ENCODE data around the gene TMEM225B.
"Not testable (repeated sequence)": the region's sequence is repeated elsewhere in the genome, so short reads cannot be mapped to it uniquely, and the experiment has no call there.

Gene TMEM225B

GRCh38 chr7:99597762-99598501, at the start of gene TMEM225B:
TMEM225B (plus strand) TSS chr7:99598267; CDS start chr7:99604389, 6,122 bp downstream.
- TF ChIP-seq POLR2A (IDR thresholded peaks at IDR 0.05; ENCODE audit: low read depth, low read length), result no peak
- DNase-seq (ENCODE audit: insufficient read length, low spot score), result no peak
- no peak for FAIRE-seq

DNA sequence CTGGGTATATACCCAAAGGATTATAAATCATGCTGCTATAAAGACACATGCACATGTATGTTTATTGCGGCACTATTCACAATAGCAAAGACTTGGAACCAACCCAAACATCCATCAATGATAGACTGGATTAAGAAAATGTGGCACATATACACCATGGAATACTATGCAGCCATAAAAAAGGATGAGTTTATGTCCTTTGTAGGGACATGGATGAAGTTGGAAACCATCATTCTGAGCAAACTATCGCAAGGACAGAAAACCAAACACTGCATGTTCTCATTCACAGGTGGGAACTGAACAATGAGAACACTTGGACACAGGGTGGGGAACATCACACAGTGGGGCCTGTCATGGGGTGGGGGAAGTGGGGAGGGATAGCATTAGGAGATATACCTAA, 48.5 kb upstream of the TMEM225B start:
- not testable (repeated sequence) for FAIRE-seq; DNase-seq (ENCODE audit: insufficient read length, low spot score)

- DNase-seq (ENCODE audit: insufficient read length, low spot score), result no peak
- FAIRE-seq, result no peak
- TF ChIP-seq POLR2A (IDR thresholded peaks at IDR 0.05; ENCODE audit: low read depth, low read length), result no peak
Observed at GRCh38 chr7:99551334-99551733, 46.7 kb upstream of the TMEM225B start.

GRCh38 chr7:99551767-99552463, 46.2 kb upstream of the TMEM225B start, which contains the start of gene FAM200A:
FAM200A (minus strand) TSS chr7:99552114; CDS start chr7:99548407, 3,707 bp downstream.
- peak; percentile 53 for FAIRE-seq
- DNase-seq (ENCODE audit: insufficient read length, low spot score), result peak; percentile 89
- TF ChIP-seq POLR2A (IDR thresholded peaks at IDR 0.05; ENCODE audit: low read depth, low read length), result peak; percentile 73

DNA sequence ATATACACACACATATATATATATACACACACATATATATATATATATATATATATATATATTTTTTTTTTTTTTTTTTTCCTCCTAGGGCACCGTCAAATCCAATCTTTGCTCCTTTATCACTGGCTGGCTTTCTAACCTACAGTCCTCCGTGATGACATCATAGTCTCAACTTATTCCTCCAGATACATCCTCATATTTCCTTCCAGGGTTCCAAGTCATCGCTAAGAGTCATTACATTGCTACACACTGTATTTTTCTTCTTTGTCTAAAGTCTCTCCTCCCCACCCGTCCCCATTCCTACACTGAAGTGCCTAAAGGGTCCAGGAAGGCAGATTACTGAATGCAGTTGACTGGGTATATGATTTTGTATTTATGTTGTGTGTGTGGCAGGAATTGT, 45.0 kb upstream of the TMEM225B start:
- no peak for TF ChIP-seq POLR2A (IDR thresholded peaks at IDR 0.05; ENCODE audit: low read depth, low read length)
- FAIRE-seq, result no peak

DNA sequence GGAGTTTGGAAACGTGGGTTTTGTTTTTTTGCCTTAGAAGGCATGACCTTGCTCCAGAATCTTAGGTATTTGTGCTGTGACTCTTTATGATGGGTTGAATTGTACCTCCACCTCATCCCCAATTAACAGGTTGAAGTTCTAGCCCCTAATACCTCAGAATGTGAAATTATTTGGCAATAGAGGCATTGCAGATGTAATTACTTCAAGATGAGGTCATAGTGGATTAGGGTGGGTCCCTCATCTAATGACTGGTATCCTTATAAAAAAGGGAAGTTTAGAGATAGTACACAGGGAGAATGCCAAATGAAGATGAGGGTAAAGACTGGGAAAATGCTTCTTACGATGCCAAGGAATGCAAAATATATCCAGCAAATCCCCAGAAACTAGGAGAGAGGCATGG, 43.1 kb upstream of the TMEM225B start:
- TF ChIP-seq POLR2A (IDR thresholded peaks at IDR 0.05; ENCODE audit: low read depth, low read length), result no peak
- FAIRE-seq (no peak), DNase-seq (ENCODE audit: insufficient read length, low spot score) (no peak)

More for the DNA sequence above, 45.0 kb upstream of the TMEM225B start:
- DNase-seq (ENCODE audit: insufficient read length, low spot score), result no peak

DNA sequence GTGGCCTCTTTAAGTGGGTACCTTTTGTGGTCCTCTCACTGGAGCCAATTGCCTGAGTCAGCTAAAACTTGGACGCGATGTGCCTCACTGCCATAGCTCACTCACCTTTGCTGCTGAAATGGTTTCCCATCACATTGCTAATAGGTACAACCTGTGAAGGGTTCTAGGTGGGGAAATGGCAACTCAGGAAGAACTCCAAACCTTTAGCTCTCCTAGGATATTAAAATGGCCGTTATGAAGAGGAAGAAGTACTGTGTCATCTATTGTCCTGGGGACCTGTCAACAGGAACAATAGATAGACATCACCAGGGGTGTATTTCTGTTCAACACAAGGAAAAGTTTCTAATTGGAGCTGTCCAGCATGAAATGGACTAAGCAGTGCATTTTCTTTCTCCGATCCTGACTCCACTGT, 40.9 kb upstream of the TMEM225B start:
- no peak for TF ChIP-seq POLR2A (IDR thresholded peaks at IDR 0.05; ENCODE audit: low read depth, low read length)
- no peak for FAIRE-seq
- DNase-seq (ENCODE audit: insufficient read length, low spot score), result no peak

DNA sequence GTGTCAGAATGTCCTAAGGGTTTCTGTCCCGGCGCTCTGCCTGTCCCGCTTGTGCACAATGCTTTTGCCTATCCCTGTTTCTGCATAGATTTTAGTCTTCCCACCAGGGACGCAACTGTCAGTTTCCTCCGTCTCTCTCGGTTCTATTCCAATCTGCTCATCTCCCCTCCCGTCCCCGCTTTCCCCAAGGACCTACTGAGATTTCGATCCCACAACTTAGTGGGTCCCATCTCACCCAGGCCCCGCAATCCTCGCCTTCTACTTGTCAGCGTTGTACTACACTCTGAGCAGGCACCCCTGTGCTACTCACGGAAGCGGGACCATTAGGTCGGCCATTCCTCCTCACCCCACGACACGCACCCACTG, 40.1 kb upstream of the TMEM225B start:
- no peak for FAIRE-seq

GRCh38 chr7:99558306-99559174, 39.5 kb upstream of the TMEM225B start, which contains the start of gene ZNF655:
ZNF655 (plus strand) TSS chr7:99558642; CDS start chr7:99560560, 1,918 bp downstream.
- no peak for FAIRE-seq
- peak; percentile 67 for TF ChIP-seq POLR2A (IDR thresholded peaks at IDR 0.05; ENCODE audit: low read depth, low read length)
- DNase-seq (ENCODE audit: insufficient read length, low spot score), result peak; percentile 79

More for the DNA sequence above, 40.1 kb upstream of the TMEM225B start:
- TF ChIP-seq POLR2A (IDR thresholded peaks at IDR 0.05; ENCODE audit: low read depth, low read length), result no peak
- peak; percentile 49 for DNase-seq (ENCODE audit: insufficient read length, low spot score)

GRCh38 chr7:99559175-99559915, 38.7 kb upstream of the TMEM225B start:
- FAIRE-seq (no peak), DNase-seq (ENCODE audit: insufficient read length, low spot score) (no peak)
- no peak for TF ChIP-seq POLR2A (IDR thresholded peaks at IDR 0.05; ENCODE audit: low read depth, low read length)

GRCh38 chr7:99560834-99561736, 37.0 kb upstream of the TMEM225B start:
- no peak for DNase-seq (ENCODE audit: insufficient read length, low spot score)
- no peak for TF ChIP-seq POLR2A (IDR thresholded peaks at IDR 0.05; ENCODE audit: low read depth, low read length)
- FAIRE-seq, result no peak

DNA sequence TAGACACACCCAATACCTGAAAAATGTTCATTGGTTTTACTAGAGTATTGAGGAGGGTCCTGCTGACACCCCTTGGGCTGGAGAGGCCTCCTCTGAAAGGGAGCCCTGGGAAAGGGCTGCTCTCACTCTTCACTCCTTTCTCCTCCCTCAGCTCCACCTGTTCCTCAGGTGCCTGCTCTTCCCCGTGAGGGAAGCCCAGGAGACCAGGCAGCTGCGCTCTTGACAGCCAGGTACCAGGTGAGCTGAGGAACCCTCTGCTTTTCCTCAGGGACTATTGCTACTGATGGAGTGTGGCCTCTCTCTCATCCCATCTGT, 36.4 kb upstream of the TMEM225B start:
- FAIRE-seq (no peak), DNase-seq (ENCODE audit: insufficient read length, low spot score) (no peak)
- no peak for TF ChIP-seq POLR2A (IDR thresholded peaks at IDR 0.05; ENCODE audit: low read depth, low read length)

Measured in H54 (cell line).